Colonic mucosa (tissue), 4 donors: ENCODE results near the gene GAD1. TPM values are rescaled to one million over a fixed set of nuclear protein-coding genes. Genes with fewer than 3 reads are reported as not detected.

Source experiments
- DNase-seq: peaks from one replicate; pipeline ENCODE4 v3.0.0-alpha.2; 2020
- H3K27ac ChIP-seq: fragments of 200-600 bp; one replicate; pipeline ENCODE4 v1.8.0; 2021
- H3K27me3 ChIP-seq: fragments of 200-600 bp; one replicate; pipeline ENCODE4 v1.8.0; 2021
- H3K36me3 ChIP-seq: fragments of 200-600 bp; one replicate; pipeline ENCODE4 v1.8.0; 2021
- H3K4me1 ChIP-seq: fragments of 200-600 bp; one replicate; pipeline ENCODE4 v1.8.0; 2021; ENCODE audit warnings: mild to moderate bottlenecking
- H3K4me3 ChIP-seq: fragments of 200-600 bp; one replicate; pipeline ENCODE4 v1.8.0; 2021
- H3K9ac ChIP-seq, 2 donors: one replicate each; pipeline ENCODE4 v1.7.0; 2013; ENCODE audit warnings: control low read depth in 2 of 2, low read depth in 2 of 2, low read length in 2 of 2
- H3K9me3 ChIP-seq: fragments of 200-600 bp; one replicate; pipeline ENCODE4 v1.8.0; 2021
- intact Hi-C: fragments of 100-400 bp; cut with DNase I; formaldehyde crosslinking; loops from one replicate; pipeline ENCODE4 v1.14.1; 2022
- total RNA-seq, 2 donors: library from RNA; stranded (reverse); fragmentation: NEBNext Ultra II Directional in 1 of 2; extraction: Animal tissue kit (Norgen Biotek cat#: 25700) in 1 of 2; gene quantifications; one replicate each; pipeline ENCODE4 v1.2.1, GENCODE V29; 2021
- TF ChIP-seq, protein P1 (sequence below): fragments of 200-600 bp; IDR thresholded peaks from one replicate; pipeline ENCODE4 v1.8.0; 2022; ENCODE audit warnings: antibody characterized with exemption, mild to moderate bottlenecking
- donor health status: healthy.
- donor health status: DM: no; HTN: no; CAD: no.
- donor health status: DM: no; HTN: no; CAD: no.

Gene GAD1
- total RNA-seq, 2 donors from 2014 or later = 0.10 TPM; not detected in 1

DNA sequence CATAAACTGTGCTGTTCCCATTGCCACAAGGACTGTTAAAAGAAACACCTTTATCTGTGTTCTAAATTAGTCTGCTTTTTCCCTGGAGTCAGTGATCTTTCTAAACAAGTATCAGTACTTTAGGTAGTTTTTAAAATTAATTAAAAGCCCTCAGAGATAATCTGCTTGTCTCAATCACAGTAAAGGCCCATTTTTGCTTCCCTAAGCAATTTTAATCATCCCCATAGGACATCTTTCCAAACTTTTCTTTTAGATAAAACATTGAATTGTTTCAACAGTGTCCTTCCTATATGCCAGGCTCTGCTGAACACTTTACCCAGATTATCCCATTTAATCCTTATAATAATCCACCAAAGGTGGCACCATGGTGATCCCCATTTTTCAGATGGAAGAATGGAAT is 42.6 kb upstream of the GAD1 start:
- H3K4me3 ChIP-seq = no peak overlapping the region
- TF ChIP-seq, protein P1, sequence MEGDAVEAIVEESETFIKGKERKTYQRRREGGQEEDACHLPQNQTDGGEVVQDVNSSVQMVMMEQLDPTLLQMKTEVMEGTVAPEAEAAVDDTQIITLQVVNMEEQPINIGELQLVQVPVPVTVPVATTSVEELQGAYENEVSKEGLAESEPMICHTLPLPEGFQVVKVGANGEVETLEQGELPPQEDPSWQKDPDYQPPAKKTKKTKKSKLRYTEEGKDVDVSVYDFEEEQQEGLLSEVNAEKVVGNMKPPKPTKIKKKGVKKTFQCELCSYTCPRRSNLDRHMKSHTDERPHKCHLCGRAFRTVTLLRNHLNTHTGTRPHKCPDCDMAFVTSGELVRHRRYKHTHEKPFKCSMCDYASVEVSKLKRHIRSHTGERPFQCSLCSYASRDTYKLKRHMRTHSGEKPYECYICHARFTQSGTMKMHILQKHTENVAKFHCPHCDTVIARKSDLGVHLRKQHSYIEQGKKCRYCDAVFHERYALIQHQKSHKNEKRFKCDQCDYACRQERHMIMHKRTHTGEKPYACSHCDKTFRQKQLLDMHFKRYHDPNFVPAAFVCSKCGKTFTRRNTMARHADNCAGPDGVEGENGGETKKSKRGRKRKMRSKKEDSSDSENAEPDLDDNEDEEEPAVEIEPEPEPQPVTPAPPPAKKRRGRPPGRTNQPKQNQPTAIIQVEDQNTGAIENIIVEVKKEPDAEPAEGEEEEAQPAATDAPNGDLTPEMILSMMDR = no peak
- no peak for DNase-seq
- intact Hi-C loops = loop anchor here (5.0 kb wide), 1 partner anchor 62 kb away; no protein-coding TSS in a partner anchor
- H3K9ac ChIP-seq = no peak overlapping the region
- no peaks in the 10 kb centered on the region for H3K27me3 ChIP-seq
- no peaks in the 10 kb centered on the region for H3K4me1 ChIP-seq
- no peak overlapping the region for H3K27ac ChIP-seq
- H3K9me3 ChIP-seq = no peaks in the 10 kb centered on the region
- no peaks in the 10 kb centered on the region for H3K36me3 ChIP-seq

DNA sequence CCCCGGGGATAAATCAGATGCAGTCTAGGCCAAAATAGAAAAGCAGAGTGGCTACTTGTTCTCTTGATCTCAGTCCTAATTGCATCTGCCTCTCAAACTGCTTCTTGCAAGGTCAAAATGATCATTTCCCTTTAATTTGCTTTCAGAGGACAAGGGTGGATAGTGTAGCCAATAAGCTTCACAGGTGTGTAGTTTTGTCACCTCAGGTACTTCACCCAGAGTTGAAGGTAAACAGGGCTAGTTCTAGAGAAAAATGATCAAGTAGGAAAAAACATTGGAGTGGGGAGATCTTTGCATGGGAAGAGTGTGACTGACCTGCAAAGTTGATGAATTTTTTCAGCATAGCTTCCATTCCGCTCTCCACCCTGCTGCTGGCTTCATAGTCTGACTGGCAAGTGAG is 37.8 kb upstream of the GAD1 start:
- TF ChIP-seq, protein P1 = no peak
- H3K9me3 ChIP-seq = no peaks in the 10 kb centered on the region
- DNase-seq = no peak
- H3K36me3 ChIP-seq = no peaks in the 10 kb centered on the region
- intact Hi-C loops = no loop called here
- no peak overlapping the region for H3K4me3 ChIP-seq
- no peaks in the 10 kb centered on the region for H3K4me1 ChIP-seq
- H3K9ac ChIP-seq = no peak overlapping the region
- H3K27ac ChIP-seq = no peak overlapping the region
- no peaks in the 10 kb centered on the region for H3K27me3 ChIP-seq

DNA sequence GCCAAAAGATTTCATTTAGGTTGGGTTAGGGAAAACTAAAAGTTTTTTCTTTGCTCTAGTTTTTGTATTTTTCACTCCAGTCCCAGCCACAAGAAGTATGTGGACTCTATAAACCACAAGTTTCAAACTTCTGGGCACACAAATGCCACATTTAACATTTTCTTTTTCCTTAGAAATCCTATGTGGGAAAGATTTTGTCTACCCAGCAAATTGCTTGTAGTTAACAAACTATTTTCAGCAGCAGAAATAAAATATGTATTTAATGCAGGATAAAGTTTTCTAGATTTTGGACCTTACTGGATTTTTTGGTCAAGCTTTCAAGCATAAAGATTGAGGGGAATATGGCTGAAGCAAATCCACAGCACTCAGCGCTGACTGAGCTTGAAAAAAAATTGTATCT is 37.4 kb upstream of the GAD1 start:
- Histone ChIP-seq H3K9me3 (no peaks in the 10 kb centered on the region), H3K27me3 (no peaks in the 10 kb centered on the region), H3K9ac (no peak overlapping the region), H3K27ac (no peak overlapping the region), H3K4me3 (no peak overlapping the region), H3K4me1 (no peaks in the 10 kb centered on the region), H3K36me3 (no peaks in the 10 kb centered on the region)
- TF ChIP-seq, protein P1 = no peak
- intact Hi-C loops = no loop called here
- no peak for DNase-seq

DNA sequence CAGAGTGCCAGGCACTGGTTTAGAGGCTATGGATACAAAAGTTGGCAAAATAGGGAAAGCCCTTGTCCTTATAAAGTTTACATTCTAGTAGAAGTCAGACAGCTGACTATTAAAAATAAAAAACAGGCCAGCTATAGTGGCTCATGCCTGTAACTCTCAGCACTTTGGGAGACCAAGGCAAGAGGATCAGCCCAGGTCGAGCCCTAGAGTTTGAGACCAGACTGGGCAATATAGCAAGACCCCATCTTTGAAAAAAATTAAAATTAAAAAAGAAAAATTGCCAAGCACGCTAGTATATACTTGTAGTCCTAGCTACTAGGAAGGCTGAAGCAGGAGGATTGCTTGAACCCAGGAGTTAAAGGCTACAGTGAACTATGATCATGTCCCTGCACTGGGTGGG is 34.0 kb upstream of the GAD1 start:
- H3K4me3 ChIP-seq = no peak overlapping the region
- TF ChIP-seq, protein P1 = no peak
- no peaks in the 10 kb centered on the region for H3K4me1 ChIP-seq
- no peak for DNase-seq
- intact Hi-C loops = no loop called here
- no peaks in the 10 kb centered on the region for H3K27me3 ChIP-seq
- no peak overlapping the region for H3K9ac ChIP-seq
- H3K27ac ChIP-seq = no peak overlapping the region
- no peaks in the 10 kb centered on the region for H3K36me3 ChIP-seq
- H3K9me3 ChIP-seq = no peaks in the 10 kb centered on the region

DNA sequence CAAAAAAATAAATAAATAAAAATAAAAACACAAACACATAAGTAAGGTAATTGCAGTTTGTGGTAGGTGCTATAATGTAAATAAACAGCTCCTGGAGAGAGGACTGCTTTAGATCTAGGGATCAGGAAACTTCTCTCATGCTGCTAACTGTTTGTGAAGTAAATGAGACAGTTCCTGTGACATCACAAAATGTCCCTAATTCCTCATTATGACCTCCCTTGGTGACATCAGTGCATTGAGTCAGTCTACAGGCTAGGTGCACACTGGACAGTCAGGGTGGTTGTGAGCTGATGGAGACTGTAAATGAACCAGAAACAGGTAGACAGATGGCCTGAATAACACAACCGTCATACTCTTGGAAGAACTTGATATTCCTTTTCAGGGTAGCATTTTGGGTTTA is 33.1 kb upstream of the GAD1 start:
- no peak for DNase-seq
- Histone ChIP-seq H3K4me3 (no peak overlapping the region), H3K27ac (no peak overlapping the region), H3K9me3 (no peaks in the 10 kb centered on the region), H3K36me3 (no peaks in the 10 kb centered on the region), H3K9ac (no peak overlapping the region), H3K27me3 (no peaks in the 10 kb centered on the region), H3K4me1 (no peaks in the 10 kb centered on the region)
- TF ChIP-seq, protein P1 = no peak
- intact Hi-C loops = no loop called here

DNA sequence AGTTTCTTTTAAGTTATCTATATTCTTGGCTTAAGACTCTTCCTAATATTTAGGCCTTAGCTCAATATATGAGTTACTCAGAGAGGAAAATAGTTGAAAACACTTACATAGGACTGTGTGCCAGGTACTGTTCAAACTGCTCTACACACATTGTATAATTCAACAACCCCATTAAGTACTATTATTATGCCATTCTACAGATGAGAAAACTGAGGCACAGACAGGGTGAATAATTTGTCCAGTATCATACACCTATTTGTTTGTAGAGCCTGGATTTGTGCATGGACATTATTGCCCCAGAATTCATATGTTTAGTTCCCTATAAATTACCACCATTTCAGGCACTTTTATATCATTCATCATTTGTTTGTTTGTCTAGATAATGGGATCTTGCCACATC is 17.7 kb upstream of the GAD1 start:
- Histone ChIP-seq H3K4me1 (no peaks in the 10 kb centered on the region), H3K36me3 (no peaks in the 10 kb centered on the region), H3K9me3 (no peaks in the 10 kb centered on the region), H3K27me3 (no peaks in the 10 kb centered on the region), H3K27ac (no peak overlapping the region), H3K9ac (no peak overlapping the region), H3K4me3 (no peak overlapping the region)
- intact Hi-C loops = no loop called here
- no peak for DNase-seq
- TF ChIP-seq, protein P1 = no peak
